SHP77 (cell line): ENCODE measurements around the gene MFAP4.
A peak's percentile ranks its signal among the peaks of the same experiment; 100 is the strongest.

ENCODE experiments used
- DNase-seq, 2 experiments: peaks; one replicate each; lab custom pipeline; 2025; lab: John Stamatoyannopoulos, UW

The MFAP4 gene

DNA sequence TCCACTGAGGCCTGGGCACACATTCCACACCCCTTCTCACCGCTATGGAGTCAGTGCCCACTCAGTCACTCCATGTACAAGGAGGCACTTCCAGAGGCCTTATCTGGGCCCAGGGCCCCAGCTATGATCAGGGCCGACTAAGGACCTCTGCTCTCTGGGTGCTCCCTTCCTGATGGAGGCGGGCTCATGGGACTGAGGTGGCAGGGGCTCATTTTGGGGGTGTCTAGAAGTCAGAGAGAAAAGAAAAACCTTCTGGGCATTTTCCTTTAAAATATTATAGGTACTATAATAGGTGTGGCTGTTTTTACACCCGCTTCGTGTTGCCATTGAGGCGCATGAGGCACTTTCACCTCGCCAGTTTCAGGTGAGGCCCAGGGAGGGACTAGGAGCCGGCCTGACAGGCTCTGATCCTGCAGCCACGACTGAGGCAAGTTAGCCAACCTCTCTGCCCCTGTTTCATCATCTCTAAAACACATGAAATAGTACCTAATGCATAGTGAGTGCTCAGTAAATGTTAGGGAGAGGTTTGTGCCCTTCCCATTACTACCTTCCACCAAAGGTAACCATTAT is 38.8 kb downstream of the MFAP4 start:
- DNase-seq = no peak

DNA sequence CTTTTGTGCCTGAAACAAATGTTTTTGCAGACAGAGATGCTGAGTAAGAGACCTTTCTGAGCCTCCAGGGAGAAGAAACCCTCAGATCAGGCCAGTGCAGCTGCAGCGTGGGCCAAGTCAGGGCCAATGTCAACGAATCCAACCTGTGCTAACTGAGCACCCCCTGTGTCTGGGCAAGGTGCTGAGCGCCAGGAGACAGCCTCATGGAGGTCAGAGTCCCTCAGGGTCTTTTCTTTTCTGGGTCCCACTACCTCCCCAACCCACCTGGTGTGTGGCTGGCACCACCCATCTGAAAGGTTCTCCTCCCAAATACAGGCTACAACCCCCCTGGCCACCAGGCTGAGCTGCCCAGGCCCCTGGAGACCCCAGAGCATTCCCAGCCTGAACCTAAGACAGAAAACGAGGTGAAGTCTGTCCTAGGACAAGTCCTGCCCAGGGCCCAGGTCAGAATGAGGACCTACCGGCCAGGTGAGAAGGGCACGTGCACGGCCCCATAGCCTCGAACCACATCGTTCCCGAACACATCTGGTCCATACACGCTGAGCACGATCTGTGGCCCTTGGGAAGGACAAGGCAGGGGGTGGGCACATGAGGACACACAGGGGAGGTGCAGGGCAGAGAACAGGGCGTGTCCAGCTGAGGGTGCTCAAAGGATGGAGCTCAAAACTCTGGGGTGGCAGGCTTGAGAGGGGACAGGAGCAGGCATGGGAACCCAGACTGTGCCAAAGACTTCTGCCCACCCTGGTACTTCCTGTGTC is 39.5 kb downstream of the MFAP4 start:
- DNase-seq = no peak

GRCh38 chr17:19346351-19347255 is 40.4 kb downstream of the MFAP4 start:
- peak; percentile 29 to 44 for DNase-seq

DNA sequence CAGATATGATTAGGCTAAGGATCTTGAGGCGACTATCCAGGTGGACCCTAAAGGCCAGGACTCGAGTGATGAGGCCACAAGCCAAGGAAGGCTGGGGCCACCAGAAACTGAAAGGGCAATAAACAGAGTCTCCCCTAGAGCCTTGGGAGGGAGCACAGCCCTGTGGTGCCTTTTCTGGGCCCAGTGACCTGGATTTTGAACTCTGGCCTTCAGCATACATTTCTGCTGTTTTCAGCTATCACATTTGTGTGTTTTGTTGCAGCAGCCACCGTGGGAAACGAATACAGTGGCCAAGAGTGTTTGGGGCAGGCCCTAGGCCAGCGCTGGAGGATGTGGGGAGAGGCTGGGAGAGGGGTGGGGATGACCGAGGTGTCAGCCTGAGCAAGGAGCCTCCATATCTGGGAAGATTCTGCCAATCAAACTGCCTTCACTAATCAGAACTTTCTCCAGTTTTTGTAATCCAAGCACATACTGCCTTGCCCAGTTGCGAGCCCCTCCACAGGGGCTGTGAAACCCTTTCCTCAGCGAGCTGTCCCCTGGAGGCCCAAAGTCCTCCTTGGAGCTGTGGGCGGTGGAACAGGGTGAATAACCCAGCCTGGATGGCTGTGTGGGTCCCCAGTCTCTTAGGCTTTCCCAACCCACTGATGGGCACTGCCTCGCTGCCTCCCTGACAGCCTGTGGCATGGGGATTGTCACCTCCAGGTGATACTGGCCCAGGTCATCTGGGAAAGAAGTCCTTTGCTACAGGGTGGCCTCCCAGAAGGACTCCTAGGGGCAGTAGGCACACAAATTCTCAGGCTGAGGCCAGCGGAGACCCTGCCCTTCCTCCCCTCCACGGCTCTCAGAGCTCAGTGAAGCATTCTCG is 41.3 kb downstream of the MFAP4 start:
- no peak for DNase-seq

DNA sequence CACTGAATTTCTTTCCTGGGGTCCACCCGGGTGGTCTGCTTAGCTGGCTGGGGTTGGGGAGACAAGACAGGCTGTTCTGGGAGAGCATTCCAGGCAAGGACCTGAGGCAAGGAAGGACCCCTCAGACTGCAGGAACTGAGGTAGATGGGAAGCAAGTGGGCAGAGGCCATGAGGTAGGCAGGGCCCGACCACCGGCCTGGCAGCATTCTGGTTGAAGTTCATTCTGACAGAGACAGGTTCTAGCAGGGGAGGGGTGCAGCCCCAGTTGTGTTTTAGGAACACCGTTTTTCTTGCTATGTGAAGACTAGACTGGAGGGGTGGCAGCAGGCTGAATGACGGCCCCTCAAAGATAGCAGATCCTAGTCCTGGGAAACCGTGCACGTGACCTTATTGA is 41.9 kb downstream of the MFAP4 start:
- DNase-seq = no peak

DNA sequence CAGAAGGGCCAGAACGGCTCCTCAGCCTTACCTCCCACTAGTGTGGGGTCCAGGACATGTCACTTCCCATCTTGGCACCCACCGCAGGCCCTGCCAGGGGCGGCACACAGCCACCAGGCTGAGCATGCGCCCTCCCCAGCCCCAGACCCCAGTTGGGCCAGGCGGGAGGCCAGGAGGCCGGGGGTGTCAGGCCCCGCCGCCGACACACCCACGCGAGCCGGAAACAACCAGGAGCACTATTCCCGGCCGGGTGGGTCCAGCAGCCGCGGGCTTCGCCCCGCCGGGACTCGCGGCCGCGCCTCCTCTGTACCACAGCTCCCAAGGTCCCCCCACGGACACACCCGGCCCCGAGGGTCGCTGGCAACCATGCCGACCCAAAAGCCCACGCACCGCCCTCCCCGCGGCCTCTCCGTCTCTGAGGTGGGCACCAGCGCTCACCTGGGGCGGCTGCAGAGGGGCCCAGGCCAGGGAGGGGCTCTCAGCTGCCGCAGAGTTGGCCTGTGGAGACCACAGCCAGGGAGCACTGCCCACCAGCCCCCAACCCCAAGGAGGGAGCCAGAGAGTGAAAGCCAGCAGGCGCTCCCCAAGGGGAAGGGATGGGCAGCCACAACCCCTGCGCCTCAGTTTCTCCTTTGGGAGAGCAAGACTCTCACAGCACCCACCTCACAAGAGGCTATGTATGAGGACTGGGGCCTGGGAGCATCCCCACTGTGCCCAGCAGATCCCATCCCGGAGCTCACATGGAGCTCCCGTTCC is 42.5 kb downstream of the MFAP4 start:
- no peak for DNase-seq

DNA sequence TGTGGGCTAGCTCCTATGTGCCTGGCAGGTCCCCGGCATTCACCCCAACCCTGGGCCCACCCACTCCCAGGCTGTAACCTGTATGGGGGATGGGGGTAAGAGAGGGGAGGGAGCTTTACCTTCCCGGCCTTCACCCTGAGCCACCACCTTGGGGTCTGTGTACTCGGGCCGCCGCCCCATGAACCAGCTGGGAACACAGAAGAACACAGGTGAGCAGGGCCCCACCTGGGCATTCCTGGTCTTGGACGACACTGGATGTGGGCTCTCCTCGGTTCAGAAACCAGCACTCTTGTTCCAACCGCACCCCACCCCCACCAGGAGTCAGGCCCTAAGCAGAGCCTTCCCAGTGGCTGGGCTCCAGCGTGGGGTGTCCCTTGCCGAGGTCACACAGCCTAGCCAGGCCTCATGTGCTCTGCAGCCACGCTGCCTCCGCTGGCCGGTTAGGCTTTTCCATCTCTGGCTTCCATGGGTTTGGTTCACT is 43.3 kb downstream of the MFAP4 start:
- no peak for DNase-seq

GRCh38 chr17:19343256-19343630 is 43.7 kb downstream of the MFAP4 start:
- no peak for DNase-seq

DNA sequence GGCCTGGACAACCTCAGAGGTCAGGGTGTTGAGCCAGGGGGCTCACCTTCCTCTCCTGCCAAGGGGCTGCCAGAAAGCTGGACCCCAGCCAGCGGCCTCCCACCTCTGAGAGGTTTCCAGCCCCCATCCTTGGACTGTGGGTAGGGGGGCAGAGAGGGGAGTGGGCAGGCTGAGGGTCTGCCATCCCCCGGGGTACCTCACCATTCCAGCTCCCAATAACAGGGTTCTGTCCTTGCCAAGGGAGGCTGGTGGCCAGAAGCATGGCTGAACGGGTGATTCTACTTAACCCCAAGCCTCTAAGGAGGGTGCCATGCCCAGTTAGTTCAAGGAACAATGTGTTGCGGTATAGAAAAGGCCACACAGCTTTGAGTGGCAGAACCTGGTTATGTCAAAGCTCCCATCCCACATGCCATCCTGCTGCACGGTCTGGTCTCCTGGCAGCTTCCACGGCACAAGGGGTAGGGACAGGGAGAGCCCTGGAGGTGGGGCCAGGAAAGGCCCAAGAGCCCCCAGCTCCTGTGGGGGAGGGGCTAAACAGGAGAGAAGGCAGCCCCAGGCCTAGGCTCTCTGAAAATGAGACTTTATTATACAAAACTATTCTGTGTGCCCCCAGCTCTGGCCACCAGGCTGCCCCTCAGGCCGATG is 44.3 kb downstream of the MFAP4 start:
- DNase-seq = no peak

DNA sequence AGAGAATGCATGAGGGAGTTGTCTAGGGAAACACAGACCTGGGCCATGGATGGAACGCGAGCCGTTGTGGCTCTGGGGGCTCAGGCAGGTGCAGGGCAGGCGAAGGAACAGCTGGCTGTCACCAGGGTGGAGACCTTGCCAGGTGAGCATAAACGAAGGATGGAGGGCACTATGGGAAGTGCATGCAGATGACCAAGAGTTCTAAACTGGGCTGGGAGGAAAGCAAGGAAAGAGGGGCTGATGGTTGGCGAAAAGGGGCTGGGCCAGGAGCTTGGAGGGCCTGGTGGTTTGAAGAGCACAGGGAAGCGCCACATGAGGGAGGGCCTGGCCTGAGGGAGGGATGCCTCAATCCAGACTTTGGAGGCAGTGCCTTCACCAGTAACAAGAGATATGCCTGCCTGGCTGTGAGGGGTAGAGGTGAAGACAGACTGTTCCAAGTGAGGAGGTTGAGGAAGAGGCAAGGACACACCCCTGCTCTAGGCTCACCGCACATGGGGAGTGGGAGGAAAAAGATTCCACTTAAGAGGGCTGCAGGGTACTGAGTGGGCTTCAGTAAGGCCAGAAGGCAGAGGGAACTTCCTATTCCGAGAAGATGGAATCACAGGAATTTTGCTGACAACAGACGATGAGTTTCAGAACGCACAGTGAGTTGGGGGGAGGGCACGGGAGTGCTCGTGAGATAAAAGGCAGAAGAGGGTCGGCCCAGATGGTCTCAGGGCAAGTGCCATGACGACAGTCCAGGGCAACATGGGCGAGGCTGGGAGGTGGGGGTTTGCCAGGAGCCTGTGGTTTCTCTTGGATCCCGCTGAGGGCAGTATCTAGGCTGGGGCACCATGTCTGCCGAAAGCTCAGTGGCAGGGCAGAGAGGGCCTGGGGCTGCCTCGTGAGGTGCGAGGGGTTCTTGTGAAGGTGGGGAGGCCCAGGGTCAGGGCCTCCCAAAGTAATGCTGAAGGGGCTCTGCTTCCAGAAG is 45.1 kb downstream of the MFAP4 start:
- DNase-seq = no peak

GRCh38 chr17:19341211-19341631 is 45.8 kb downstream of the MFAP4 start:
- DNase-seq = no peak

- DNase-seq = no peak
Measured at GRCh38 chr17:19339341-19339815, 47.6 kb downstream of the MFAP4 start.

DNA sequence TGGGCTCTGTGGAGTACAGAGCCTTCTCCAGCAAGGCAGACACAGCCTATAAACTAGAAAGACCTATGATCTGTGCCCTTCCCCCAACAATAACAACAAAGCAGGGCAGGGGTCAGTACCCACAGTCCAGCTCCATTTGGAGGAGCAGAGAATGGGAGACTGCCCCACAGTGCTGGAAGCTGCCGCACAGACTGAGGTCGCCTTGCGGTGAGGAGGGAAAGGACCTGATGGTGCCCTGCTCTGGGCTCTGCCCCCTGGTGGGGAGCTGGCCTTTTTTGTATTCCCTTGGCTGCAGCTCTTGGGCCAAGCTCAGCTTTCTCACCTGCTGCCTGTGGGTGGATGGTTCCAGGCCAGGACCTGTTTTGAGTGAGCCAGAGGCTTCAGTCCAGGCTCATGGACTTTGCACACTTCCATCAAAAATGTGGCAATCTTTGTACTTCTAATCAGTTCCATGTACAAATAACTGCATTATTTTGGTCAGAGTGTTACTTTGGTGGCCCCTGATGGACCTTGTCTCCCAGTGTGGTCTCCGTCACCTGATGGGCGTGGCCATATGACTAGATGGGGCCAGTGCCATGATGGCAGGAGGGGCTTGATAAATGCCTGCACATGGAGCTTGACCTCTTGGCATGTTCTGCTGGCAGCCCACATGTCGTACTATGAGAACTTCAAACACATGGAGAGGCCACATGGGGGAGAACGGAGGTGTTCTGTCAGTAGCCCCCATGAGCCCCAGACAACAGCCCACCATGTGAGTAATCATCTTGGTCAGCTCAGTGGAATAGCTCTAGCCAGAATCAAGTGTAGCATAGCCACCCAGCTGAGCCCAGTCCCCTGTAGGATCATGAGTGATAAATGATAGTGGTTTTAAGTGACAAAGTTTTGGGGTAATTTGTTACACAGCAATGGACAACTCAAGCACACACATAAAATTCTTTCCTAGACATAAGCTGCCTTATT is 48.7 kb downstream of the MFAP4 start:
- peak; percentile 45 to 73 for DNase-seq

DNA sequence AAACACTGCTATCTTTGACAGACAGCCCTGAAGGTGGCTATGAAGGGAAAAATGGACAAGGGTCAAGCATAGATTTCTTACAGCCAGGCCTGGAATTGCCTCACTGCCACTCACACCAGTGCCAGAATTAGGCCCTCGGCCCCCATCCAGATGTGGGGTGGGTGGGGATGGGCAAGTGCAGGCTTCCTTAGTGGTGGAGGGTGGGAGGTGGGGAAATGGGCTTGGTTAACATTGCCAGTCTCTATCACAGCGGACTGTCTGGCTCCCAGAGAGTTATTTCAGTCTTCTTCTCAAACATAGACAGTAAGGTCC is 49.3 kb downstream of the MFAP4 start:
- DNase-seq = no peak

DNA sequence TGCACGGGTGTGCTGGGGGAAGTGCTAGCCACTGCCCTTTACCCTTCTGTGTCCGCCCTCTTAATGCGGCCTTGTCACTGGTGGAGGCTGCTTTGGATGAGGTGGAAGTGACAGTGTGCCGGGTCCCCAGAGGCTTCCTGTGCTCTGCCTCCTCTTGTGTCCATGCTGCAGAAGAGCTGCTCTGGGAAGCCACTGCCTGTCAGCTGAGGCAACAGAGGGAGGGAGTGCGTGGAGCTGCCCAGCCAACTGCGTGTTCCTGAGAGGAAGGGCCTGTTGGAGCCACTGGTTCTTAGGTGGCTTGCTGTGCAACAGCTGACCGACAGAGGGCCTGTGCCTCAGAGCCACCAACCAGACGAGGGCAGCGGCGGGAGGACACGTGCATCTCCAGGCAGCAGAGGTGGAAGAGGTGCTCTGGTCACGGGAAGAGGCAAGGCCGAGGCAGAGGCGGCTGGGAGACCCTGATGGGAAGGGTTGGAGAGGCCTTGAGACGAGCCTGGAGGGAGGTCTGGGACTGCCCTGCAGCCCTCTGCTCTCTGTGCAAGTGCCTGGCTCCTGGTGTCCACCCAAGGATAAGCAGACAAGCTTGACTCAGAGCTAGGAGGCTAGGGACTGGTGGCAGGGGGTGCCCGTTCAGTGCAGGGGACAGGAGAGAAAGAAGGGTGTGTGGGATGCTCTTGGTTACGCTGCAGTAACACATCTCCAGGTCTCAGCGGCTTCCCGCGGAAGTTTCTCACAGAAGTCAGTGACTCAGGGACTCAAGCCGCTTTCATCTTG is 49.9 kb downstream of the MFAP4 start:
- DNase-seq = peak; percentile 7 to 42

DNA sequence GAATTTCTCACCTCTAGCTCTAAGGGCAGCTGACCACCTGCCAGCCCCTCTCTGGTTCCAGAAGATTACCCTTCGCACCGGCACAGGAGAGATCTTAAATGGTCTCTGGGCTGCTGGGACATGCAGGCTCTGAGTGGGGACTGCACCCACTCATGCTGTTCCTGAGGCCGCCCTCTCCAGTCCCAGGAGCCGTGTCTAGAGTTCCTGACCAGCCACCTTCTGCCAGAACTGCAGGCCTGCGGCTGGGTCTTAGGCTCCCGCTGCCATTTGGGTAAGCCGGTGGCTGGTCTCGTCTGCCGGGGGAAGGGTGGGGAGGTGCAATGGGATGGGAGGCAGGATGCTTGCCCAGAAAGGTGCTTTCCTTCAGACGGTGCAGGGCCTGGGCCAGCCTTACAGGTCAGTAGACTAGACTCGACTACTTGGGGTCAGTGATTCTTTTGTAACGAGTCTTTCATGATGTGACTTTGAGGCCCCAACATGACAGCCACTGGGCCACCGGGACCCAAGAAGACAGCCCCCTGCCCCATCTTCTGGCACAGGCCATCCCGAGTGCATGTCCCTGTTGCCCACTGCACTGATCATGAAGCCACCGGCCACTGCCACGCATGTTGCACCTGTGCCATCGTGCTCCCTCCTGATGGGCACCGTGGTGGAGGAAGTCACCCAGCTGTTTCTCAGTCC is 50.9 kb downstream of the MFAP4 start:
- no peak for DNase-seq

DNA sequence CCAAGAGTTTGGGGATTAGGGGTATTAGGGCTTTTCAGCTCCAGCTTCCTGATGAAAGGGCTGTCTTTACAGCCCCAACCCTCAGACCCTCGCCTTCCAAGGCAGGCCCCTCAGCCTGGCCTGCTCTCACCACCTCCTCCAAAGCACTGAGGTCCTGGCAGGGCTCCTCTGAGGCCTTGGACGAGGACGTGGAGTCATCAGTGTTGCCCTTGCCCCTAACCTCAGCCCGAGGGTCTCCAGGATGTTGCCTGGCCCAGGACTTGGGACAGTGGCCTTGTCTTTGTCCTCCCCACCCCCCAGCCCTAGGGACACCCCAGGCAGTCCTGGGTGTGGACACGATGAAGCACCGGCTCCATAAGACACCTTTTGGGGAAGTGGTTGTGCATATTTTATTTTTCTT is 52.7 kb downstream of the MFAP4 start:
- DNase-seq = no peak
